Measurements from ENCODE around the gene MYCL.

The MYCL gene

GRCh38 chr1:39850606-39851216 lies 51.0 kb downstream of the MYCL start:
- DNase-seq = no peak

GRCh38 chr1:39849203-39849602 lies 52.5 kb downstream of the MYCL start:
- DNase-seq = no peak

GRCh38 chr1:39847940-39848339 lies 53.8 kb downstream of the MYCL start:
- DNase-seq = peak in 1 of 2 experiments; percentile 34

- DNase-seq = no peak
Measured at GRCh38 chr1:39846796-39847195, 54.9 kb downstream of the MYCL start.

- DNase-seq = peak; percentile 96 to 98
Measured at GRCh38 chr1:39845569-39846566, 55.8 kb downstream of the MYCL start.

All from NCI-H187 (cell line).